ENCODE data around the gene CXorf66.

The CXorf66 gene

GRCh38 chrX:139905743-139906142, 59.6 kb downstream of the CXorf66 start:
- H3K27ac ChIP-seq = no peak overlapping the region
- TF ChIP-seq CTCF (IDR thresholded peaks at IDR 0.05) = no peak
- no peak for TF ChIP-seq ZFX (IDR thresholded peaks at IDR 0.05; ENCODE audit: borderline replicate concordance)

All from 22Rv1 (cell line).